SW 1271 (cell line): Measurements from ENCODE around the gene TP53I3.
"Not testable (repeated sequence)": the region's sequence is repeated elsewhere in the genome, so short reads cannot be mapped to it uniquely, and the experiment has no call there.

ENCODE experiments used
- DNase-seq, 2 experiments: peaks; one replicate each; lab custom pipeline; 2025; lab: John Stamatoyannopoulos, UW

Gene TP53I3

GRCh38 chr2:24100732-24101131, 16.1 kb upstream of the TP53I3 start:
- not testable (repeated sequence) for DNase-seq

GRCh38 chr2:24095171-24095677, 10.6 kb upstream of the TP53I3 start:
- DNase-seq = not testable (repeated sequence)

GRCh38 chr2:24093270-24093669, 8.6 kb upstream of the TP53I3 start:
- DNase-seq = not testable (repeated sequence)

- no peak for DNase-seq
Measured at GRCh38 chr2:24088821-24089359, 4.3 kb upstream of the TP53I3 start.

- no peak for DNase-seq
Measured at GRCh38 chr2:24087032-24087431, 2.4 kb upstream of the TP53I3 start.

GRCh38 chr2:24086241-24086640, 1.6 kb upstream of the TP53I3 start:
- no peak for DNase-seq

- no peak for DNase-seq
Measured at GRCh38 chr2:24085200-24085489, 511 bp upstream of the TP53I3 start.

GRCh38 chr2:24083567-24084385, 858 bp downstream of the TP53I3 start:
- peak; percentile 90 to 95 for DNase-seq

- no peak for DNase-seq
Measured at GRCh38 chr2:24082787-24083566, 1.7 kb downstream of the TP53I3 start.

GRCh38 chr2:24080701-24081100, 3.9 kb downstream of the TP53I3 start:
- DNase-seq = no peak

GRCh38 chr2:24077879-24078278, 6.8 kb downstream of the TP53I3 start:
- DNase-seq = no peak

GRCh38 chr2:24077535-24077877, 7.1 kb downstream of the TP53I3 start:
- DNase-seq = no peak

GRCh38 chr2:24076849-24077534, 7.6 kb downstream of the TP53I3 start:
- DNase-seq = no peak

- DNase-seq = peak; percentile 99 to 100
Measured at GRCh38 chr2:24075915-24076848, 8.5 kb downstream of the TP53I3 start, which contains the start of gene SF3B6. SF3B6 (minus strand) TSS chr2:24076326; CDS start chr2:24076229, 97 bp downstream.

GRCh38 chr2:24075259-24075658, 9.4 kb downstream of the TP53I3 start:
- DNase-seq = no peak

- DNase-seq = no peak
Measured at GRCh38 chr2:24073816-24074215, 10.8 kb downstream of the TP53I3 start.

GRCh38 chr2:24072259-24072658, 12.4 kb downstream of the TP53I3 start:
- DNase-seq = no peak

GRCh38 chr2:24065341-24065740, 19.3 kb downstream of the TP53I3 start:
- no peak for DNase-seq

GRCh38 chr2:24058564-24059271, 25.9 kb downstream of the TP53I3 start:
- DNase-seq = no peak

GRCh38 chr2:24055750-24056149, 28.9 kb downstream of the TP53I3 start:
- no peak for DNase-seq
